Activated CD4-positive, CD25-positive, alpha-beta regulatory T cell (primary cell): ENCODE results near the gene ELAC1.
"Not testable (repeated sequence)": the region's sequence is repeated elsewhere in the genome, so short reads cannot be mapped to it uniquely, and the experiment has no call there.

ENCODE experiments used
- DNase-seq, 4 experiments: peaks; one replicate each; lab custom pipeline; 2025; lab: John Stamatoyannopoulos, UW

Gene ELAC1

GRCh38 chr18:50973367-50974126 lies 5.7 kb downstream of the ELAC1 start:
- DNase-seq, result no peak

GRCh38 chr18:50977037-50977760 lies 9.4 kb downstream of the ELAC1 start:
- no peak for DNase-seq

DNA sequence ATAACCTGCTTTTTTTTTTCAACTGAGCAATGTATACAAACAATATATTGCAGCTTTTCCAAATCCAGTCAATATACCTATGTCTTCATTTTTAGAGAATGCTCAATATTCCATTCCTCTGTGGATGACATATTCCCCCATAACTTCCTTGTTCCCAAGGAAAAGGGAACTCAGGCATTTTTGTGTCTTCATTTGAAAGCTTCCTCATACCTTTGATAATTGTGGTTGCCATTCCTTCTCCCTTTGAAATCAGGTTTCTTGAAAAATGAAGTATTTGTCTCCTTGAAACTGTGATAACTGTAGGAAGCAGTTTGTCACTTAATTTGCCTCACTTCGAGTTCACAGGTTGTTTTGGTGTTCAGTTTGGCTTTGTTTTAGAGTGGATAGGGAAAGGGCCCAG lies 13.5 kb downstream of the ELAC1 start:
- DNase-seq, result no peak

DNA sequence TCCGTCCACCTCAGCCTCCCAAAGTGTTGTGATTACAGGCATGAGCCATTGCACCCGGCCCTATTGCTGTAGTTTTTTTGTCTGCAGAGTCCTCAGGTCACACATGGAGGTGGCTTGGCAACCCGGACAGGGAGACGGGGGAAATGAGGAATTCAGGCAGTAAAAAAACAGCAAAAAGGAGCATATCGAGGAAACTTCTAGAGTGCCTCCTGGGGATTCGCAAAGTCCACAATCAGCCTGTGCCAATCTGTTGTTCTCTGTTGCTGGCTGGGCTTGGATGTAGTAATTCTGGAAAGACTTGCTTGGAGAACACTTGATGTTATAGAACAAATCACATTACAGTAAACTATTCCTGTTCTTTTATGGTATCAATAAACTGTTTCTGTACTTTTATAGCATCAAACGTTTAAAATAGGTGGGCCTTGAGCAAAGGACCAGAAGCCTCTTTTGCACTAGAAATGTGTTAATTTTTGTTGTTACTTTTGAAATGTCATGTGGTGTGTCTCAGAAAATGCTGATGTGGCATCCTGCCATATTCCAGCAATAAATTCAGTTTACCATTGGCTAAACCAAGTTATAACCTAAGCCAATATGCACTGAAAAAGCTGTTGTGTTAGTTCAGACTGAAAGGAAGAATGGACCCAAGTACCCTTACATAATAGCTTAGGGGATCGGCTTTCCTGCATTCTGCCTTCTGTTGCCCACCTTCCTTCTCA lies 14.4 kb downstream of the ELAC1 start:
- DNase-seq, result no peak

- DNase-seq, result no peak
Observed at GRCh38 chr18:50982802-50983179, 15.0 kb downstream of the ELAC1 start.

DNA sequence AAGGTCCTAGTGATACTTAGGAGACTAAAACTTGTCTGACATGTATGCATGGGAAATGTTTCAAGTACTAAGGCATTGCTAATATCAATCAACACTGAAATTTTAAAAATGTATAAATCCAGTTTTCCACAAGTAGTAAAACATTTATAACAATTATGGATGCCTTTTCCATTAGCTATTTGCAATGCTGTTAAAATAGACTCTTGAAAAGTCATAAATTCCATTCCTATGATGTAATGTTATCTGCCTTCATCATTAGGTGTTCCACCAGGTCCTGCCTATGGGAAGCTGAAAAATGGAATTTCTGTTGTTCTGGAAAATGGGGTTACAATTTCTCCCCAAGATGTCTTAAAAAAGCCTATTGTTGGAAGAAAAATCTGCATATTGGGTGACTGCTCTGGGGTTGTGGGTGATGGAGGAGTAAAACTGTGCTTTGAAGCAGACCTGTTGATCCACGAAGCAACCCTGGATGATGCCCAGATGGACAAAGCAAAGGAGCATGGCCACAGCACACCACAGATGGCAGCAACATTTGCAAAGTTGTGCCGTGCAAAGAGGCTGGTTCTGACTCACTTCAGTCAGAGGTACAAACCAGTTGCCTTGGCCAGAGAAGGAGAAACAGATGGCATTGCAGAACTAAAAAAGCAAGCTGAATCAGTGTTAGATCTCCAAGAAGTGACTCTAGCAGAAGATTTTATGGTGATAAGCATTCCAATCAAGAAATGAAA lies 18.7 kb downstream of the ELAC1 start:
- DNase-seq, result no peak

DNA sequence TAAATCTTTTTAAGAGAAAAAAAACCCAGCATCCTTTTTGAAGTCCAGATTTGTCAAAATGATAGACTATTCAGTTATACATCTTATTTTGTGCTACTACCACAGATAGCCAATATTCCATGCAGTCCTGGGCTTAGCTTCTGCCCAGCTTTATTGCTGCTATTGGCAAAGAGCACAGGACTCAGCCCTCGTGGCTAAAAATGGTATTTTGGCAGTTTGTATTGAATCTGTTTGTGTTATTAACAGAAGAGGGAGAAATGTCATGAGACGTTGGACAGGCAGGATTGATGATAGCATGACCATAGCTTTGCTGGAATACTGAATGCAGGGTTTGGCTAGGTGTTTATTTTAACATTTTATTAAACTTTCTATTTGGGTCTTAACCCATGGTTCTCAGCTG lies 19.4 kb downstream of the ELAC1 start:
- DNase-seq, result no peak

- DNase-seq, result no peak
Observed at GRCh38 chr18:50989711-50990110, 21.9 kb downstream of the ELAC1 start.

GRCh38 chr18:50992351-50992762 lies 24.5 kb downstream of the ELAC1 start:
- no peak for DNase-seq

DNA sequence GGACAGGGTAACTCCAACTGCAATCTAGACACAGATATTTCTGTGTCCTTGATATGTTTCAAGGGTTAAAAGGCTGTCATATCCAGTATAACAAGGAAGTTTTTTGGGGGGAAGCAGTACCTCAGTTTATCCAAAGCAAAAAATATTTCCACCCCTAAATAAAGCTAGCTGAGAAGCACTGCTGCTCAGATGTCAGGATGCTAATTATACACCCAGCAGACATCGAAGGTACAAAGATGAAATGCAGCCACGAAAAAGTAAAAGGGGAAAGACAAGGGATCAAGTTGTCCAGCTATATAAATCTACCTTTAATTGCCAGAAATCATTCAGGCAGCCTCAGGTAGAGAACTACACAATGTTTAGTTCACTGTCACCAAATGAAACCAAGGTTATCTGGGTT lies 26.2 kb downstream of the ELAC1 start:
- no peak for DNase-seq

- not testable (repeated sequence) for DNase-seq
Observed at GRCh38 chr18:51003174-51003573, 35.3 kb downstream of the ELAC1 start.

GRCh38 chr18:51006061-51006818 lies 38.4 kb downstream of the ELAC1 start:
- DNase-seq, result no peak

GRCh38 chr18:51006948-51007789 lies 39.3 kb downstream of the ELAC1 start:
- no peak for DNase-seq

DNA sequence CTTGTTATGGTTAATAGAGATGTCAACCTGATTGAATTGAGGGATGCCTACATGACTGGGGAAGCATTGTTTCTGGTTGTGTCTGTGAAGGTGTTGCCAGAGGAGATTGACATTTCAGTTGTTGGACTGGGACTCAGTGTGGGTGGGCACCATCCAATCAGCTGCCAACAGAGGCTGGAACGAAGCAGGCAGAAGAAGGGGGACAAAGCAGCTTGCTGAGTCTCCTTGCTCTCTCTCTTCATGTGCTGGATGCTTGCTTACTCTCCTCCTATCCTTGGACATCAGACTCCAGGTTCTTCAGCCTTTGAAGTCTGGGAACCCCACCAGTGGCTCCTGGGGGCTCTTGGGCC lies 39.9 kb downstream of the ELAC1 start:
- DNase-seq, result no peak

- no peak for DNase-seq
Observed at GRCh38 chr18:51009072-51009471, 41.2 kb downstream of the ELAC1 start.

DNA sequence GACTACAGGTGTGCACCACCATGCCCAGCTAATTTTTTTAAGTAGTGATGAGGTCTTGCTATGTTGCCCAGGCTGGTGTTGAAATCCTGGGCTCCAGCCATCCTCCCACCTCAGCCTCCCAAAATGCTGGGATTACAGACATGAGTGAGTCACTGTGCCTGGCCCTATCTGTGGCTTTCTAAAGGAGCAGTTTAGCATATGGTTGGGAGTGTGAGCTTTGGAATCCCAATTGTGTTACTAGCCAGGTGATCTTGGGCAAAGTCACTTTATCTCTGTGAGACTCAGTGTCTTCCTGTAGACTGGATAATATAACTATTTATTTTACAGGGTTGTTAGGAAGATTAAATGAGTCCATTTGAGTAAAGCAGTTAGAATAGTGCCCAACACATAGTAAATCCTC lies 42.4 kb downstream of the ELAC1 start:
- DNase-seq, result no peak

GRCh38 chr18:51011709-51012108 lies 43.9 kb downstream of the ELAC1 start:
- no peak for DNase-seq

- no peak for DNase-seq
Observed at GRCh38 chr18:51012441-51012840, 44.6 kb downstream of the ELAC1 start.

- DNase-seq, result no peak
Observed at GRCh38 chr18:51013259-51013658, 45.4 kb downstream of the ELAC1 start.

DNA sequence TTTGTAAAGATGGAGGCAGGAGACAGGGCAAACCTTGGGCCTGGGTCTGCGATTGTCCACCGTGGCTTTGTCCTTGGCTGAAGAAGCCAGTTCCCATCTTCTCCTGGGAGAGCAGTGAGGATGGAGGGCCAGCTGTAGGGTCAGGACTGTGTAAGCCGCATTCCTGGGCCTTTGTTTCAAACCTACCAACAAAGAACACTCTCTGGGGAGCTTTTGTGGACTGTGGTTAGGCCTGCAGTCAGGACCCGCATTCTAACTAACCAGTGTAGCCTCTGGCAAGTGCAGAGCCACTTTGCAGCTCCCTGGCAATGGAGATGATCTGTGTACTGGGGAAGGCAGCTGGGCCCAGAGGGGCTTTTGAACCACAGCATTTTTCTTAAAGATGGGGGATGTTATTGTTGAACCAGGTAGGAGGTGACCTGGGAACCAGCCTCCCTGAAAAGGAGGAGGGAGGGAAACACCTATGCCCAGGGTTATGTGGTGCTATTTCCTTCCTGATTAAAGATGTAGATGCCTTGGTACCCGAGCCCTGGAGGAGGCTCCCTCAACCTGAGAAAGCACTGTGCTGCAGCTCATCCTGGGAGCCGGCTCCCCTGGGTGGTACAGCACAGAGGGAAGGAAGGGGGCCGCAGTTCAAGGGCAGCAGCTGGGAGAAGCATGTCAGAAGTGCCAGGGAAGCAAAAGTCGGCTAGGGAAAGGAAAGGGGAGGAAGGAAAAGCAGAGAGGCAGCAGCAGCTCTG lies 49.5 kb downstream of the ELAC1 start:
- DNase-seq, result no peak
